Endothelial cell of umbilical vein (primary cell): Measurements from ENCODE around the gene ACVR1C.

ENCODE experiments used
- EZH2 ChIP-seq: IDR thresholded peaks from 2 replicates; pipeline ENCODE4 v1.6.1; 2012; ENCODE audit warnings: borderline replicate concordance, low read depth, mild to moderate bottlenecking, moderate library complexity, low read length, inconsistent platforms; ENCODE audit not compliant: severe bottlenecking
- MYC ChIP-seq: IDR thresholded peaks from one replicate; pipeline ENCODE4 v1.6.1; 2011; ENCODE audit warnings: mild to moderate bottlenecking, low read depth, low read length
- POLR2A ChIP-seq: IDR thresholded peaks from 2 replicates; pipeline ENCODE4 v1.6.1; 2012; ENCODE audit warnings: low read depth, mild to moderate bottlenecking, control low read depth, low read length
- POLR2AphosphoS5 ChIP-seq: IDR thresholded peaks from 2 replicates; pipeline ENCODE4 v1.6.1; 2012; ENCODE audit warnings: low read depth, mild to moderate bottlenecking, control low read depth, low read length, moderate library complexity; ENCODE audit not compliant: insufficient read depth
- TF ChIP-seq, protein P1 (sequence below): IDR thresholded peaks from 2 replicates; pipeline ENCODE4 v1.6.1; 2011; ENCODE audit not compliant: insufficient read depth, insufficient read length
- TF ChIP-seq, protein P2 (sequence below), 2 donors: IDR thresholded peaks; 1 replicate in 1 of 2; 2 replicates in 1 of 2; pipeline ENCODE4 v1.5.1; 2011; ENCODE audit warnings: low read length in 2 of 2, mild to moderate bottlenecking in 2 of 2, moderate library complexity in 2 of 2, control low read depth in 1 of 2, inconsistent platforms in 1 of 2, low read depth in 1 of 2; ENCODE audit not compliant: insufficient read depth in 1 of 2; ENCODE audit errors: extremely low read depth in 1 of 2

DNA sequence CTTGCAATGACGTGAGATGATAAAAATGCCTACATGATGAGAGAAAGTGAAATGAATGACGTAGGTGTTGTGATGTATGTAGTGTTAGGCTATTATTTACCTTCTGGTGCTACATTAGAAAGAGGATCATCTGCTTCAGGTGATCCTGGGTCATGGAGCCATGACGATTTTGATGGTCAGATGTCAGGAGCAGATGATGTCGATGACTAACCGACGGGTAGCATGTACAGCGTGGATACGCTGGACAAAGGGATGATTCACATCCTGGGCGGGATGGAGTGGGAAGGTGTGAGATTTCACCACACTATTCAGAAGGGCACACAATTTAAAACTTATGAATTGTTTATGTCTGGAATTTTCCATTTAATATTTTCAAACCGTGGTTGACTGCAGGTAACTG lies 43.5 kb upstream of the ACVR1C start:
- TF ChIP-seq, protein P1, sequence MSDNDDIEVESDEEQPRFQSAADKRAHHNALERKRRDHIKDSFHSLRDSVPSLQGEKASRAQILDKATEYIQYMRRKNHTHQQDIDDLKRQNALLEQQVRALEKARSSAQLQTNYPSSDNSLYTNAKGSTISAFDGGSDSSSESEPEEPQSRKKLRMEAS = no peak
- TF ChIP-seq, protein P2, sequence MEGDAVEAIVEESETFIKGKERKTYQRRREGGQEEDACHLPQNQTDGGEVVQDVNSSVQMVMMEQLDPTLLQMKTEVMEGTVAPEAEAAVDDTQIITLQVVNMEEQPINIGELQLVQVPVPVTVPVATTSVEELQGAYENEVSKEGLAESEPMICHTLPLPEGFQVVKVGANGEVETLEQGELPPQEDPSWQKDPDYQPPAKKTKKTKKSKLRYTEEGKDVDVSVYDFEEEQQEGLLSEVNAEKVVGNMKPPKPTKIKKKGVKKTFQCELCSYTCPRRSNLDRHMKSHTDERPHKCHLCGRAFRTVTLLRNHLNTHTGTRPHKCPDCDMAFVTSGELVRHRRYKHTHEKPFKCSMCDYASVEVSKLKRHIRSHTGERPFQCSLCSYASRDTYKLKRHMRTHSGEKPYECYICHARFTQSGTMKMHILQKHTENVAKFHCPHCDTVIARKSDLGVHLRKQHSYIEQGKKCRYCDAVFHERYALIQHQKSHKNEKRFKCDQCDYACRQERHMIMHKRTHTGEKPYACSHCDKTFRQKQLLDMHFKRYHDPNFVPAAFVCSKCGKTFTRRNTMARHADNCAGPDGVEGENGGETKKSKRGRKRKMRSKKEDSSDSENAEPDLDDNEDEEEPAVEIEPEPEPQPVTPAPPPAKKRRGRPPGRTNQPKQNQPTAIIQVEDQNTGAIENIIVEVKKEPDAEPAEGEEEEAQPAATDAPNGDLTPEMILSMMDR (IDR thresholded peaks at IDR 0.05; ENCODE audit: extremely low read depth in 1 of 2, insufficient read depth in 1 of 2, low read depth in 1 of 2, low read length in 2 of 2) = no peak
- no peak for TF ChIP-seq POLR2A
- no peak for TF ChIP-seq POLR2AphosphoS5
- TF ChIP-seq EZH2 = no peak
- no peak for TF ChIP-seq MYC
